Spinal cord (tissue), 10 donors: ENCODE results near the gene FEZ2. TPM values are rescaled to one million over a fixed set of nuclear protein-coding genes. Genes with fewer than 3 reads are reported as not detected.

Experiments
- DNase-seq, 6 donors: peaks; one replicate each; pipeline versions ENCODE4 v3.0.0 to v3.0.0-alpha.2; 2013 to 2015; ENCODE audit warnings: low spot score in 6 of 6, low read depth in 4 of 6
- H3K27ac ChIP-seq: one replicate; pipeline ENCODE4 v1.5.1; 2013; ENCODE audit warnings: low read depth, low read length, control low read depth
- H3K27me3 ChIP-seq: one replicate; pipeline ENCODE4 v1.6.1; 2013; ENCODE audit warnings: low read length; ENCODE audit not compliant: control insufficient read depth, insufficient read depth
- H3K36me3 ChIP-seq: one replicate; pipeline ENCODE4 v1.6.1; 2013; ENCODE audit warnings: low read length; ENCODE audit not compliant: control insufficient read depth, insufficient read depth
- H3K4me1 ChIP-seq: one replicate; pipeline ENCODE4 v1.6.1; 2013; ENCODE audit warnings: low read length; ENCODE audit not compliant: control insufficient read depth, insufficient read depth
- H3K4me3 ChIP-seq: one replicate; pipeline ENCODE4 v1.5.1; 2013; ENCODE audit warnings: low read depth, low read length, control low read depth
- H3K9me3 ChIP-seq: one replicate; pipeline ENCODE4 v1.6.1; 2013; ENCODE audit warnings: low read length; ENCODE audit not compliant: control insufficient read depth, insufficient read depth
- WGBS: methylation state at CpG from one replicate; pipeline ENCODE4 v1.1.5; 2013; ENCODE audit warnings: missing lambda C conversion rate; ENCODE audit not compliant: insufficient coverage; 5-methylcytosine and 5-hydroxymethylcytosine counted together
- polyA plus RNA-seq, 2 donors: library from polyadenylated mRNA; unstranded; fragments of 120-200 nt; gene quantifications; one replicate each; pipeline ENCODE4 v1.2.1, GENCODE V29; 2013; ENCODE audit not compliant: insufficient read length in 2 of 2
- total RNA-seq, 2 donors: library from RNA; depleted of rRNA in 1 of 2; stranded (reverse); fragments of 120-200 nt in 1 of 2; fragments of >200 nt in 1 of 2; gene quantifications; one replicate each; pipeline versions ENCODE4 v1.2.3 to v1.2.4, GENCODE V29; 2013 to 2014
- donor health status: healthy.

The FEZ2 gene
- total and polyA plus RNA-seq, 4 donors, result 79.6 to 133 (median 110) TPM

DNA sequence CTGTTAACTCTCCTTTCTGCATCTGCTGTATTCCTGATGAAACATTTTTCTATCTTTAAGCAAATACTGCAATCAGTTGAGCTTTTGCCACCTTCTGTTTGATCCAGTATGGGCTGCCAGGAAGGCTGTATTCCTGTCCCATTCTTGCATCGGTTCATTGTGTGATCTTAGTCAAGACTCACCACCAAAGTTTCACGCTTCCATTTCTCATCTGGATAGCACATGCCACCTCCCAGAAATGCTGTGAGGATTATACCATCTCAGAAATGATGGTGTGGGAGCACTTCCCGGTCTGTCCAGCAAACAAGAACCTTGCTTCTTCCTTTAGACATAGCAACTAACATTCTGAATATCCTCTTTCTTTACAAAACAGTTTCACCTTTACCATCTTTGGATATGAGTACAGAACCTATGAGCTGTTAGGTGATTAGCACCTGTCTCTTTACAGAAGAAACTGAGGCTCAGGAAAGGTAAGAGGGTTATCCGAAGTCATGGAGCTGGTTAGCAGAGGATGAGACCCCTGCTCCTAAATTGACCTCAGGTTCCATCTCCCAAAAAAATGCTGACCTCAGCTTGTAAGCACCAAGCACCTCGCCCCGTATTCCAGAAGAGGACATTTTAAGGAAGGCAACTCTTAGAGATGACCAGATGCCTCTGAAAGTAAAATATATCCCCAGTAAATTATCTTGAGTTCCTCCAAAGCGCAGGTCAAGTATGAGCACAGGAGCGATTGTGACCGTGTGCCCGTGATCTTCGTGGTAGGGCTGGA, 56.8 kb downstream of the FEZ2 start:
- no peaks in the 10 kb centered on the region for H3K27me3 ChIP-seq
- H3K9me3 ChIP-seq, result no peaks in the 10 kb centered on the region
- no peak for DNase-seq
- no peaks in the 10 kb centered on the region for H3K4me1 ChIP-seq
- no peak overlapping the region for H3K27ac ChIP-seq
- WGBS, result 100% methylated on average over 1 of the region's 11 CpGs
- no peak overlapping the region for H3K4me3 ChIP-seq
- peaks cover 7% of the 10 kb centered on the region for H3K36me3 ChIP-seq

DNA sequence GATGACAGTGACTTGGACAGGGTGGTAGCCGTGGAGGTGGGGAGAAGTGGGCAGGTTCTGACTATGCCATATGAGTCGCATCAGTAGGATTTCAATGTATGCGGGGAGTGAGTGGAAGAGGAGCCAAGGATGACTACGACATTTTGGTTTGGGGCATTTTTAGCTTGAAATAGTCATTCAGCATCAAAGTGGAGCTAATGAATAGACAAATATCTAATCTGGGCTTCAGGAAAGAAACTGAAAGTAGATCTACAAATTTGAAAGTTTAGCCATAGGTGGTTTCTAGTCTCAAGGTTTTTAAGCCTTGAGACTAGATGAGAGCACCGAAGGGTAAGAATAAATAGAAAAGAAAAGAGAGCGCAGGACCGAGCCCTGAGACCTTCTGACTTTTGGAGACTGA, 58.3 kb downstream of the FEZ2 start:
- Histone ChIP-seq H3K4me3 (no peak overlapping the region), H3K36me3 (peaks cover 7% of the 10 kb centered on the region), H3K9me3 (no peaks in the 10 kb centered on the region), H3K27ac (no peak overlapping the region), H3K27me3 (no peaks in the 10 kb centered on the region), H3K4me1 (no peaks in the 10 kb centered on the region)
- DNase-seq, result no peak
- WGBS, result 100% methylated on average over 7 of the region's 7 CpGs

DNA sequence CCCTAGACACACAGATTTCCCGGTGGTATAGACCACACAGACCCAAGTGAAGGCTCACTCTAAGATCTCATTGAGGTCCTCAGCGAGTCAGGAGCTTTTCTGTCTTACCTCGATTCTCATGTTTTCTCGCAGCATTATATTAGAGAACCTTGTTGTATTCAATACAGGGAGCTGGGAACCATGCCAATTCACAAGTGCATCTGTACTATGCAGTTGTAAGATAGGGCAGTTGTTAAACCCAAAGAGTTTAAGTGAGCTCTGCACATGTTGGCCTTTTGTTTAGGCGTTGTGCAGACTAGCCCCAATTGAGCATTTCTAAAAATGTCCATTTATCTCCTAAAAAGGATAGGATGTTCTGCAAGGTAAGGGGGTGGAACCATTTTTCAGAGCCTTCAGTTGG, 59.6 kb downstream of the FEZ2 start:
- Histone ChIP-seq H3K9me3 (no peaks in the 10 kb centered on the region), H3K4me3 (no peak overlapping the region), H3K36me3 (peaks cover 7% of the 10 kb centered on the region), H3K27me3 (no peaks in the 10 kb centered on the region), H3K27ac (no peak overlapping the region), H3K4me1 (no peaks in the 10 kb centered on the region)
- WGBS, result 100% methylated on average over 1 of the region's 5 CpGs
- peak in 2 of 6 donors; percentile 28 to 76 for DNase-seq

- Histone ChIP-seq H3K4me3 (no peak overlapping the region), H3K9me3 (no peaks in the 10 kb centered on the region), H3K4me1 (no peaks in the 10 kb centered on the region), H3K27ac (no peak overlapping the region), H3K27me3 (no peaks in the 10 kb centered on the region), H3K36me3 (peaks cover 7% of the 10 kb centered on the region)
- no peak for DNase-seq
- WGBS, result 92% methylated on average over 2 of the region's 3 CpGs
These were observed 61.2 kb downstream of the FEZ2 start for GRCh38 chr2:36536776-36537175.

GRCh38 chr2:36535099-36535498, 62.9 kb downstream of the FEZ2 start:
- 83% methylated on average over 1 of the region's 2 CpGs for WGBS
- Histone ChIP-seq H3K9me3 (no peaks in the 10 kb centered on the region), H3K4me3 (no peak overlapping the region), H3K36me3 (peaks cover 7% of the 10 kb centered on the region), H3K27ac (no peak overlapping the region), H3K4me1 (no peaks in the 10 kb centered on the region), H3K27me3 (no peaks in the 10 kb centered on the region)
- no peak for DNase-seq

- H3K27me3 ChIP-seq, result no peaks in the 10 kb centered on the region
- no peak for DNase-seq
- no peak overlapping the region for H3K27ac ChIP-seq
- no peaks in the 10 kb centered on the region for H3K4me1 ChIP-seq
- H3K36me3 ChIP-seq, result peaks cover 7% of the 10 kb centered on the region
- H3K9me3 ChIP-seq, result no peaks in the 10 kb centered on the region
- no peak overlapping the region for H3K4me3 ChIP-seq
These were observed 63.6 kb downstream of the FEZ2 start for GRCh38 chr2:36534275-36534799.

DNA sequence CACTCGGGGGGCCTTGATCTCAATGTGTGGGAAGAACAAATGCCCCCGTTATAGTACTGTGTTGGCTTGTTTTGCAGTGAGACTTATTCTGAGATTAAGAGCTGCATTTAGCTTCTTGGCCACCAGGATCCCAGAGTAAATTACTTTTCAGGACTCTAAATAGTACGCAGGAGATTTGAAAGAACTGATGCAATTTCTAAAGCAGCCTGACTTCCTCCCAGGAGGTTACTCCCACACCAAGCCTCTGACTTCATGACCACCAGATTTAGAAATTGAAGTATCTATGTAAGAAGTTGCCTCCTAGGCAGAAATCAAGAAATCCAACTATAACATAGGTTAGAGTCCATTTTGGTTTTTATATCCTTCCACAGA, 67.0 kb downstream of the FEZ2 start:
- no peaks in the 10 kb centered on the region for H3K36me3 ChIP-seq
- H3K27ac ChIP-seq, result no peak overlapping the region
- DNase-seq, result peak in 1 of 6 donors; percentile 14
- H3K27me3 ChIP-seq, result no peaks in the 10 kb centered on the region
- whole genome bisulfite sequencing, result no CpG with 5 or more reads among the region's 3 CpGs
- no peak overlapping the region for H3K4me3 ChIP-seq
- no peaks in the 10 kb centered on the region for H3K4me1 ChIP-seq
- H3K9me3 ChIP-seq, result no peaks in the 10 kb centered on the region

- WGBS, result 92% methylated on average over 5 of the region's 9 CpGs
These were observed 67.6 kb downstream of the FEZ2 start for GRCh38 chr2:36530178-36530982.

DNA sequence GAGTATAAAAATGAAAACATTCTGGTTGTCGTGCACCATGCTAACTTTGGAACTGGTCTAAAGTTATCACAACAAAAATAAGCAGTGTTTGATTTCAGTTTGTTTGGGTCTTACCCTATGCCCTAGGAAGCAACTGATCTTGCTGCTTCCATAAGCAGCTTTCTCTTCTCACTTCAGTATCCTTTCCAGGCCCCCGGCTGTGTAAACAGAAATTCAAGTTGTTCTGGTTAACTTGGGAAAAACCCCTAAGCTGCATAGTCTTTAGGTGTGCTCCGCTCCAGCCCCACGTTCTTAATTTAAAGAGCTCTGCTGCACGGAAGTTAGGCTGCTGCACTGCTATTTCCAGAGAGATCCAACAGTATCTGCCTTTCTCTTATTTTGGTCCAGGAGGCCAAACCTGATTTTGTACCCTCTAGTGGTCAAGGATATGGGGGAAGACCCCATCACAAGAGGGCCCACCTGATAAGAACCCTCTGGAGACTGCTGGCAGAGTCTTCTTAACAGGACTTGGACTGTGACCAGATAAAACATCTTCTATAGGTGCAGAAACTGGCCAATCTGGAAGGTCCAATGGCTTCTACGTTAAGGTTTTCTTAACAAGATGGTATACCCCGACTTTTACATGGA, 69.1 kb downstream of the FEZ2 start:
- WGBS, result 84% methylated on average over 3 of the region's 7 CpGs
- no peak overlapping the region for H3K27ac ChIP-seq
- H3K4me3 ChIP-seq, result no peak overlapping the region

More at GRCh38 chr2:36530178-36530982, 67.6 kb downstream of the FEZ2 start:
- DNase-seq, result peak in 1 of 6 donors; percentile 15
- Histone ChIP-seq H3K4me1 (no peaks in the 10 kb centered on the region), H3K4me3 (no peak overlapping the region), H3K36me3 (no peaks in the 10 kb centered on the region), H3K27me3 (no peaks in the 10 kb centered on the region), H3K27ac (no peak overlapping the region), H3K9me3 (no peaks in the 10 kb centered on the region)

More for the DNA sequence above, 69.1 kb downstream of the FEZ2 start:
- H3K9me3 ChIP-seq, result no peaks in the 10 kb centered on the region
- DNase-seq, result peak in 1 of 6 donors; percentile 24
- H3K27me3 ChIP-seq, result no peaks in the 10 kb centered on the region
- H3K4me1 ChIP-seq, result no peaks in the 10 kb centered on the region
- H3K36me3 ChIP-seq, result no peaks in the 10 kb centered on the region
